NOMO-1 treated with dmso at 0.1 percent for 144 hours (cell line): ENCODE data around the gene CISD3.

Experiments
- DNase-seq: peaks from one replicate; lab custom pipeline; 2025; ENCODE audit not compliant: unreplicated experiment; lab: John Stamatoyannopoulos, UW

CISD3 gene, protein sequence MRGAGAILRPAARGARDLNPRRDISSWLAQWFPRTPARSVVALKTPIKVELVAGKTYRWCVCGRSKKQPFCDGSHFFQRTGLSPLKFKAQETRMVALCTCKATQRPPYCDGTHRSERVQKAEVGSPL

DNA sequence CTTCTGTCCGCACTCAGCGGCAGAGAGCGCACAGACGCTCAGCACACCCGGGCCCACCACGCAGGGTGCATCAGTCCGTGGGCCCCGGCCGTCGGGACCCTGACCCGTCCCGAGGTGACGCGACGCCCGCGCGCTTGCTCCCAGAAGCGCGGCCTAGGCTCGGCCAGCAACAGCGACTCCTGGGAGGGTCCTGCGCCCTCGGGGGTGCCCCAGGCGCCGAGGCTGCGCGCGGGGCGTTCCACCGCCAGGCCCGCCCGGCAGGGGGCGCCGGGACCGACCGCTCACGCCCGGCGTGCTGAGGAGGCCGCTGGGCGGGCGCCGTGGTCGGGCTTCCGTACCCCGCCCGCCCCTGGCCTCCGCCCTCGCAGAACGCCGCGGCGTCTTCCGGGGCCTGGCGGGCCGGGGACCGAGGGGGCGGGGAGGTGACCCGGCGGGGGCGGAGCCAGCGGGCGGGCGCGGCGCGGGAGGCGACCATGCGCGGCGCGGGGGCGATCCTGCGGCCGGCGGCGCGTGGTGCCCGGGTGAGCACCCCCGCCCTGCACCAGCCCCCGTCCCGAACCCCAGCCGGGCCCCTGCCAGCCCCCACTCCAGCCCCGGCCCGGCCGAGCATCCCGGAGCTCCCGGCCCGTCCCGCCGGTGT lies at the start of gene CISD3:
Gene CISD3, plus strand, starts transcription at position 456 of the 640 bp plus-strand sequence. Its CDS starts 18 bp downstream, at position 474.
- DNase-seq = peak; percentile 84

DNA sequence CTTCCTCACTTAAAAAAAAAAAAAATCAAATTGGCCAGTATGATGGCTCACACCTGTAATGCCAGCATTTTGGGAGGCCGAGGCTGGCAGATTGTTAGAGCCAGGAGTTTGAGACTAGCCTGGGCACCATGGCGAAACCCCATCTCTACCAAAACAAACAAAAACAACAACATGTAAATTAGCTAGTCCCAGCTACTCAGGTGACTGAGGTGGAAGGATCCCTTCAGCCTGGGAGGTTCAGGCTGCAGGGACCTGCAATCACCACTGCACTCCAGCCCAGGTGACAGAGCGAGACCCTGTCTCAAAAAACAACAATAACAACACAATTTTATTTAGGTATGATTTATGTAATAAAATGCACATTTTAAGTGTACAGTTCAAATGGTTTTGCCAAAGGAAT lies 49.0 kb upstream of the CISD3 start:
- DNase-seq = no peak

DNA sequence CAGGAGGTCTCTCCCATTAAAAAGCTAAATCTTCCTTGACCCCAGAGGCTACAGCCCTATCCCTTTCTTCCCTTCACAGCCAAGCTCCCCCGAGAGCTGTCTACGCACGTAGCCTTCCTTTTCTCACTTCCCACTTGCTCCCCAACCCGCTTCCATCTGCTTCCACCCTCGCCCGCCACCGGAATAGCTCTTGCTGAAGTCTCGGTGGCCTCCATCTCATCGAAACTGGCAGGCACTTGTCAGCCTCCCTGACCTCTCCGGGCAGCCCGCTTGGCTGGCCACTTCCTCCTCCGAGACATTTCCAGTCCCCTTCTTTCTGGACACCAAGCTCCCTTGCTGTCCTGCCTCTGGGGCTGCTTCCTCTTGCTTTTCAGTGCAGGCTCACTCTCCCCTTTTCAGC lies 44.6 kb upstream of the CISD3 start:
- no peak for DNase-seq

GRCh38 chr17:38687286-38687685 lies 42.9 kb upstream of the CISD3 start:
- DNase-seq = no peak

- no peak for DNase-seq
Measured at GRCh38 chr17:38690386-38690785, 39.8 kb upstream of the CISD3 start.

GRCh38 chr17:38691154-38691553 lies 39.0 kb upstream of the CISD3 start:
- no peak for DNase-seq

DNA sequence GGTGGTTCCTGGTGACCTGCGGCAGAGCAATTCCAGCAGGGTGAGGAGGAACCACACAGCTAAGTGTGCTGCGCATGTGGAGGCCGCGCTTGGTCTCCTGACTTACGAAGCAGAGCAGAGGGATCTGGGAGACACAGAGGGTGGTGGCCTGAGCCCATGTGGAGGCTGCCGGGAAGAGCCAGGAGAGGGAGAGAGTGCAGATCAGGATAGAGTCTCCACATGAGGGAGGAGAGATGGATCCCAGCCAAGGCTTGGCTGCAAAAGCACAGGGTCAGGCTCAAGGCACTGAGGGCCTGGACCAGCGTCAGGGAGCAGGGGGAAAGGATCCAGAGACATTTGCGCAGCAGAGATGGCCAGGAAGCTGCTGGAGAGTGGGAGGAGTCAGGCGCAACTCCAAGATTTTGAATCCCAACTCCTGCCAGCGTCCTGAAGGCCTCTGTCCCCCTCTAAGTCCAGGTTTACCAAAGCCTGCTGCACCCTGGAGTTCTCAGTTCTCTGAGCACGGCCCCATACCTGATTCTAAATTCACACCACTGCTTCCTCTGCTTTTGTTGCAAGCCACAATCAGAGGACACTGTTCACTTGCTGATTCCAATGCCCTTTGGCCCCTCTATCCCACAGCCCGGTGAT lies 36.3 kb upstream of the CISD3 start:
- no peak for DNase-seq

- DNase-seq = no peak
Measured at GRCh38 chr17:38697061-38697820, 32.9 kb upstream of the CISD3 start.

GRCh38 chr17:38698760-38699159 lies 31.4 kb upstream of the CISD3 start:
- no peak for DNase-seq

DNA sequence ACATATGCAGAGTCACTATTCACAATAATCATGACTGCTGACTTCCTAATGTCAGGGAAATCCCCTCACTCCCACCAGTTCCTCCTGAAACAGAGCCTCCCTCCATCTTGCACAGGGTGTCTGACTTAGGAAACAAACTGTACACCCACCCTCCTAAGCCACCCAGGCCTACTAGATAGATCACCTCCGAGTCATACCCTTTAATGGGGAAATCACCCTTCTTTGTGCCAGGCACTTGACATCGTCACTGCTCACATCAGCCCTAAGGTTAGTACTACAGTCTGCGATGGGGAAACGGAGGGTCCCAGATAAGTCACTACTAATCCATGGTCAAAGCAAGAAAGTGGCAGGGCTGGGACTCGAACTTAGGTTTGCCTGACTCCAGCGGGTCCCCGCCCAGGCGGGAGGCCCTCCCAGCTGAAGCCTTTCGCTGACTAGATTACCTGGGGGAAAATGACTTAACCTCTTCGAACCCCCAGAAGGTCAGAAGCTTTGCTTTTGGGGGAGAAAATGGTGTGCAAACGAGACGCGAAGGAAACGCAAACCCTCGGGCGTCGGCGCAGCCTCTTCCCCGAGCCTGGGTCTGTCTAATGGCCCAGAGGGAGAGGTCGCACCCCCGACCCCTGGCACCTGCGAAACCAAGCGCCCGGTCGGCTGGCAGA lies 28.5 kb upstream of the CISD3 start:
- peak; percentile 51 for DNase-seq

GRCh38 chr17:38702166-38702915 lies 27.8 kb upstream of the CISD3 start:
- peak; percentile 62 for DNase-seq

DNA sequence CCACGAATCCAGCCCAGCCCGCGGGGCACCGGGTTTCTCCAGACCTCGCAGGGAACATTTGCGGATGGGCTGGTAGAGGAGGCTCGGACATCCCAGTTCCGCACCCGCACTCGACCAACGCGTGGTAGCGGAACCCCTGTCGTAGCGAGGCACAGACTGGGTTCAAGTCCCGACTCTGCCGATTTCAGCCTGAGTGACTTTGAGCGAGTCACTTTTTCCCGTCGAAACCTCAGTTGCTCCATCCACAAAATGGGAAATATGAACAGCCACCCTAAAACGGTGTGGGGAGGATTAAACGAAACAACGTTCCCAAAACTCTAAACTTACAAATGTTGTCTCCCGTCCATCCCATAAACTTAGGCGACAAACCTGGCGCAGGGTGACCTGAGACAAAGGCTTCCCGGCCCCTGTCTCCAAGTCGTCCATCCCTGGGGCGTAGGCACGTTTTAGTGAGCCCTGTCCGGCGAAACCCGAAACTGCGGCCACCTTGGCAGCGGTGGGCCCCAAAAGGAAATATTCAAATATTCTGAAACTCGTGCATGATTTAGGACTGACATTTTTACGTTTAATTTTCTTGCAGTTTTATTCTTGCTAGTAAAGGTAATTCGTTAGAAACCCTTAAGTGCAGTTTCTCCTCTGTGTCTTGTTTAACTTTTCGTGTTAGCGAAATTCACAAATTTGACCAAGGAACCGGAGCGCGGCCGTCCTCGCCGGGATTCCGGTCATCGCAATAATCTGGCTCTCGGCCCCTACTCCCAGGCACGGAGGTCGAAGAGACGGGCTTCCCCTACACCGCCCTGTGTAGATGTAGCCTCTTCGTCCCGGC lies 27.0 kb upstream of the CISD3 start:
- DNase-seq = no peak

DNA sequence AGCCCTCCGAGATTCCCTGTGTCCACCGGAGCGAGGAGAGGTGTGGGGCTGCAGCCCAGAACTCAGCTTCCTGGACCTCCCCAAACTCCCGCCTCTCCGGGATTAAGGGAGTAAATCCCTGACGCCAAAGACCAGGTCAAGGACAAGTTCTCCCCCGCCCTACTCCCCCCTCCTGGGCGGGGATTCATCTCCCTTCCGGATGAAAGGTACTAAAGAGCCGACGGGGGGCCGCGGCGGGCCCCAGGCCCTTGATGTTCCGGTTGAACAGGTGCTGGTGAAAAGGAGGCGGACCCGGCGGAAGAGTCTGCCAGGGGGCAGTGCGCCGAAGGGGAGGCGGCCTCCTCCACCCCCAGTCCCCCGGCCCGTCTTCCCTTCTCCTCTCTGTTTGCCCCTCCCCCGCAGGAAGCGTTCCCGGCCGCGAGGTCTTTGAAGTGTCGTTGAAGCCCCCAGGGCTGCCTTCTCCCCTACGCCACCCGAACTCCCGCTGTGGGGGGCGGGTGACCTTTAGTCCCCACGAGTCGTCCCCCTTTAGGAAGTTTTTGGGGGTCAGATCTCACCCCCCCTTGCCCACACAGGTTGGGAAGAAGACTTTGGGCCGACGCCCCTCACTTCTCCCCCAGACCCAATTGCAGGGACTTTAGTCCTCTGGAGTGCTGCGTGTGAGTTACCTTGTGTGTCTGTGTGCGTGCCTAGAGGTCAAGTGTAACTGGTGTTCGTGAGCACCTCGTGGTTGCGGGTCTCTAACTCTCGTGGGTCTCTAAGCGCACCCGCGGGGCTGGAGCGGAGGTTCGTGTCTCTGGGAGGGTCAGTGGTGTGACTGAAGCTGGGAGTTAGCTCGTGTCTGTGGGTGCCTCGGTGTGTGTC lies 26.2 kb upstream of the CISD3 start:
- peak; percentile 61 for DNase-seq

DNA sequence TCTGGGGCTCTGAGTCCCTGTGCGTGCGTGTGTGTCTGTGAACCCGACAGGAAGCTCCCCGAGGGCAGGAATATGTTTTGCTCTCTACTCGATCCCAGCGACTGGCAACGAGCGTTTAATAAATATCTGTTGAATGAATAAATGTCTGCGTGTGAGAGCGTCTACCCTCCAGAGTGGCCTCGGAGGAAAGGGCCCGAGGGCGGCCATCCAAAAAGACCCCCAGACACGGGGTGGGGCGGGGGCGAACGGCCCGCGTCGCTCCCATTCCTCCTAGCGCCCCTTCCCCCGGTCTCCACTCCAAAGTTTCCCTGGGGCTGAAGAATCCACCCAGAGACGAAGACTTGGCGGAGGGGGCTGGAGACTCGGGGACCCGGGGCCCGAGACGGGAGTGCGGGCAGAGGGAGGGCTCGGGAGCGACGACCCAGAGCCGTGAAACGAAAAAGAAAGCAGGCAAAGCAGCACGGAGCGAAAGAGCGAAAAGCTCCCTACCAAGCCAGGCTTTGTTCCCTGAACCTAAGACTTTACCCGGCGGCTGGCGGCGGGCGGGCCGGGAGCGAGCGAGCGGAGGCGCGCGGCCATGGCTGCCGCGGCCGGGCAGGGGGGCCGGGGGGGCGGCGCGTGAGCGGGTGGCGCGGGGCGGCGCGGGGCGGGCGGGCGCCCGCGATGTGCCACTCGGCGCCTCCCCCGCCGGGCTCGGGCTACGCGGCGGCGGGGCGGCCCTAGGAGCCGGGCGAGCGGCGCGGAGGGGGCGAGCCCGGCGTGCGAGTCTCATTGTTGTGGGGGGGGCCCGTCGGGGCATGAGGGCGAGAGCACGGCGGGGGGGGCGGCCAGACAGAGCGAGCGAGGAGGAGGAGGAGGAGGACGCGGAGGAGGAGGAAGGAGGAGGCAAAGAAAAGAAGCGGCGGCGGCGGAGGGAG lies 25.3 kb upstream of the CISD3 start, which contains the start of gene MLLT6:
Gene MLLT6, plus strand, starts transcription at position 668 of the 917 bp plus-strand sequence. CDS start 360 bp downstream, outside the sequence.
- peak; percentile 67 for DNase-seq

DNA sequence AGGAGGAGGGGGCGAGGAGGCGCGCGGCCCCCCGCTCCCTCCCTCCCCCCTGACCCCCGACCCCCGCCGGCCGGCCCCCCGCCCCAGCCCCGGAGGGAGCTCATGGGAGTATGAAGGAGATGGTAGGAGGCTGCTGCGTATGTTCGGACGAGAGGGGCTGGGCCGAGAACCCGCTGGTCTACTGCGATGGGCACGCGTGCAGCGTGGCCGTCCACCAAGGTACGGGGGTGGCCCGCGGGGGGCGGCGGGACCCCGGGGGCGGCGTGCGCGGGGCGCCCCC lies 24.7 kb upstream of the CISD3 start:
- DNase-seq = no peak

DNA sequence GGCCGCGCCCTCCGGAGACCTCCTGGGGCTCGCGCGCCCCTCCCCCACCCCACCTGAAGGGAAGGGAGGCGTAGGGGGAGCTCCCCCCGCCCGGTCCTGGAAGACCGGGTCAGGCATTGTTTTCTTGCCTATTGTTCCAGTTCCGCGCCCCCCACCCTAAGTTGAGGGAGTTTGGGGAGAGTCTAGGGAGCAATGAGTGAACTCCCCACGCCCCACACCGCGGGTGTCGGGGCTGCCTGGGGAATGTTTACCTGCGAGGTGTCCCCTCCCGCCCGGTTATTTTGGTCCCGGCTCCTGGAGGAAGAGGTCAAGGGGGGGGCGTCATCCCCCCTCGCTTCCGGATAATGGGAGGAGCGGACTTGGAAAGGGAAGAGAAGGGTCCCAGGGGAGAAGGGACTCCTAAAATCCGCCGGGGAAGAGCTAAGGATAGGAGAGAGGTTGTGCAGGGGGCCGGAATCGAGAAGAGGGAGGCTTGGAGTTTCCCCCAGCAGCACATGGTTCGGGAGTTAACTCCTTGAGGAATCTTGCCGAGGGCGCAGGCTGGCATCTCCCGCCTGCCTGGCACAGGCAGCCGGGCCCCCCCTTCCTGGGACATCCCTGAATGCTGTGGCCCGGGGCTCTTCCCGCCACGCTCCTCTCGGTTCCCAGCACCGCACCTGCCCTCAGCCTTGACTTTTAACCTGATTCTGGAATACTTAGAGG lies 24.2 kb upstream of the CISD3 start:
- no peak for DNase-seq

DNA sequence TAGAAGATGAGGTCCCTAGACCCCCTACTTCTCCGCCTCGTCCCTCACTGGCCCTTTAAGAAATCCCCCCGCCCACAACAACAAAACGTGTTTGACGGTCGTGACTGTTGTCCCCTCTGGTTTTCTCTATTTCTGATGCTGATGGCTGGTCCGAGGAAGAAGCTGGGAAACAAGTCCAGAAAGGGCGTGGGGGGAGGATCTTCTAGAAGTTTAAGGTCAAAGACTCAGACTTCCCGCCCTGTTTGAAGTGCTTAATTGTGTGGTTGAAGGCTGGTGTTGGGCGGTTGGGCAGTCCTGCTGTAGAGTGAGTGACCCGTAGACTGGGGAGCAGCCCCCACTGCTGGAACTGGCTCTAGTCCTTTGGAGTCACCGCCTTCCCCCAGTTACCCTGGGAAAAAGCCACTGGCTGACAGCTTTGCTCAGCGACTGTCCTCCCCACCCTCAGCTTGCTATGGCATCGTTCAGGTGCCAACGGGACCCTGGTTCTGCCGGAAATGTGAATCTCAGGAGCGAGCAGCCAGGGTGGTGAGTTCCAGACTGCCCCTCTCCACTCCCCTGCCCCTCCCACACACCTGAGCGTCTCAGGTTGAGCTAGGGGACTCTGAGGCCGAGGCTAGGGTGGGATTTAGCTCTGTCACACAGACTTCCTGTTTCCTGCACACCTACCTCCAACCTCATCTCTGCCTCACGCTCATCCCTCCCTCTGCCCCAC lies 23.5 kb upstream of the CISD3 start:
- no peak for DNase-seq
